ELF-1 (cell line): ENCODE results near the gene ACOT8.
"Not testable (repeated sequence)": the region's sequence is repeated elsewhere in the genome, so short reads cannot be mapped to it uniquely, and the experiment has no call there.

Experiments
- DNase-seq: peaks from one replicate; pipeline ENCODE4 v3.0.0-alpha.2; 2016; ENCODE audit warnings: low read depth, low spot score

The ACOT8 gene

DNA sequence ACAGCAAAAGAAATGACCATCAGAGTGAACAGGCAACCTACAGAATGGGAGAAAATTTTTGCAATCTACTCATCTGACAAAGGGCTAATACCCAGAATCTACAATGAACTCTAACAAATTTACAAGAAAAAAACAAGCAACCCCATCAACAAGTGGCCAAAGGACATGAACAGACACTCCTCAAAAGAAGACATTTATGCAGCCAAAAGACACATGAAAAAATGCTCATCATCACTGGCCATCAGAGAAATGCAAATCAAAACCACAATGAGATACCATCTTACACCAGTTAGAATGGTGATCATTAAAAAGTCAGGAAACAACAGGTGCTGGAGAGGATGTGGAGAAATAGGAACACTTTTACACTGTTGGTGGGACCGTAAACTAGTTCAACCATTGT lies 59.7 kb downstream of the ACOT8 start:
- not testable (repeated sequence) for DNase-seq

DNA sequence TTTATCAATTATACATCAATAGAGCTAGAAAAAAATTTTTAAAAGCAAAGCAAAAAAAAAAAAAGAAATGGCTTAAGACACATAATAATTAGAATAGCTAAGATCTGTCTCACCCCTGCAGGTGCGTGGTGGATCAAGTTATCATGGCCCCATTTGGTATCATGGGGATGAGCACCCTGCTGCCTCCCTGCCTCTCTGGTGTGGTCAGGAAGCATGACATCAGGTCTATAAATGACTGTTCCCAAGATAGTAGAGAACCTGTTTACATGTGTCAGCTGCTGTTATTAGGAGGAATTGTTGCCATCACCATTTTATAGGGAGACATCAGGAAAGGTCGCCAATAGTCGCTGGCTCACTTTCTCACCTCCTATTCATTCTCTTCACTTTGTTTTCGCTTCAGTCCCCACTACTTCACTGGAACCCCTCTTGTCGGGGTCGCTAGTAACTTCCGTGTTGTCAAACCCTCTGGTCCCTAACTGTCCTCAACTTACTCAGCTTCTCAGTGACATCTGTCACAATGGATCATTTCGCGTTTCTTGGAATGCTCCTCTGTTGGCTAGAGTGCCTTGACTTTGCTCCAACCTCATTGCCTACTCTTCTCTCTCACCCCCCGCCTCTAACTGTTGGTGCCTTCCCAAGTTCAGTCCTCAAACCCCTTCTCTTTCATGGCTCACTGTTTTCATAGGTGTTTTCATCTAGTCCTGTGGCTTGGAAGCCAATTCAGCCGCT lies 60.7 kb downstream of the ACOT8 start:
- DNase-seq, result no peak

DNA sequence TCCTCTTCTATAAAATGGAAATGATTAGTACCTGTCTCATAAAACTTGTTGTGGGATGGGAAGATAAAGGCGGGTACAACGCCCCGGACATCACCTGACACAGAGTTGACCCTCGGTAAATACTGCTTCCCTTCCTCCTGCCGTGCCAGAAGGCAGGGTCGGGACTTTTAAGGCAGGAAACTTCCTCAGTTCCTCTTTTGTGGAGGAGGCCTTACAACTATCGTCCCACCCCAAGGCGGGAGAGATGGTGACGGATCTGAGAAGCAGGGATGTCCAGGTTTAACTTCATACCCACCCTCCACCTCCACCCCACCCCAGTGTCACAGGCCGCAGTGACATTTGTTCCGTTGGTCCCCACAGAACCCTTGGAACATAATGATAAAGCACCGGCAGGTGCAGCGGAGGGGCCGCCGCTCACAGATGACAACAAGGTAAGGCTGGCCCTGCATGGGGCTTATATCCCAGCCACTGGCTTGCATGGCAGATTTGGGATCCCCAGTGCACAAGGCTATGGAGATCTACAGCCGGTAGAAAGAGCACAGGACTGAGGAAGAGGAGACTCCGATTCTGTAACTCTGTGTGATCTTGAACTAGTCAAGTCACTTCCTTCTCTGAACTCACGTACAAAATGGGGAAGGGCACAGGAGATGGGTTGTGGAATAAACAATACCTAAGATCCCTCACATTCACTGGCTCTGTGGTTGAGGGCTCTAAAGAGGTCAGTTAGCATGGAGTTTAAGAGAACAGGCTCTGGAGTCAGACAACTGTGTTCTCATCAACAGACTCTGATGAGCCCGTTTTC lies 64.7 kb downstream of the ACOT8 start:
- no peak for DNase-seq
